Endodermal cell (in vitro differentiated cells): Measurements from ENCODE around the gene ELMO1. TPM values are rescaled to one million over a fixed set of nuclear protein-coding genes. Genes with fewer than 3 reads are reported as not detected.

Source experiments
- DNase-seq: peaks from one replicate; pipeline ENCODE4 v3.0.0-alpha.2; 2017
- H3K27ac ChIP-seq: 2 replicates; pipeline ENCODE4 v1.5.1; 2013; ENCODE audit warnings: mild to moderate bottlenecking, low read depth, low read length, moderate library complexity
- H3K27me3 ChIP-seq: 2 replicates; pipeline ENCODE4 v1.6.1; 2013; ENCODE audit warnings: mild to moderate bottlenecking, low read length, moderate library complexity; ENCODE audit not compliant: insufficient read depth, control insufficient read depth, poor library complexity, severe bottlenecking
- H3K36me3 ChIP-seq: 2 replicates; pipeline ENCODE4 v1.7.0; 2013; ENCODE audit warnings: mild to moderate bottlenecking, low read length, moderate library complexity; ENCODE audit not compliant: control insufficient read depth, insufficient read depth
- H3K4me1 ChIP-seq: one replicate; pipeline ENCODE4 v1.7.0; 2013; ENCODE audit warnings: low read length; ENCODE audit not compliant: control insufficient read depth, insufficient read depth
- H3K4me3 ChIP-seq: 2 replicates; pipeline ENCODE4 v1.5.1; 2013; ENCODE audit warnings: mild to moderate bottlenecking, low read length, moderate library complexity
- H3K9ac ChIP-seq: 2 replicates; pipeline ENCODE4 v1.6.1; 2013; ENCODE audit warnings: mild to moderate bottlenecking, low read length, moderate library complexity; ENCODE audit not compliant: poor library complexity, severe bottlenecking; ENCODE audit errors: extremely low read depth
- H3K9me3 ChIP-seq: 2 replicates; pipeline ENCODE4 v1.6.1; 2013; ENCODE audit warnings: mild to moderate bottlenecking, low read length, moderate library complexity; ENCODE audit not compliant: control insufficient read depth
- H3K27ac Mint-ChIP-seq: 2 replicates; pipeline ENCODE4 v1.8.0; 2020; ENCODE audit warnings: mixed read lengths
- H3K27me3 Mint-ChIP-seq: 2 replicates; pipeline ENCODE4 v1.8.0; 2021; ENCODE audit warnings: mild to moderate bottlenecking, mixed read lengths; ENCODE audit not compliant: insufficient read depth
- H3K36me3 Mint-ChIP-seq: 2 replicates; pipeline ENCODE4 v1.8.0; 2020; ENCODE audit warnings: low read depth, mixed read lengths
- H3K4me1 Mint-ChIP-seq: 2 replicates; pipeline ENCODE4 v1.8.0; 2020; ENCODE audit warnings: mixed read lengths
- H3K4me3 Mint-ChIP-seq: 2 replicates; pipeline ENCODE4 v1.8.0; 2020; ENCODE audit warnings: mild to moderate bottlenecking, moderate library complexity, mixed read lengths
- H3K9me3 Mint-ChIP-seq: 2 replicates; pipeline ENCODE4 v1.8.0; 2020; ENCODE audit warnings: mild to moderate bottlenecking, mixed read lengths
- WGBS, 2 experiments: methylation state at CpG; one replicate each; pipeline versions ENCODE4 v1.1.5 to v1.1.7; 2013; ENCODE audit warnings: missing lambda C conversion rate in 2 of 2, mixed read lengths in 1 of 2; ENCODE audit not compliant: insufficient coverage in 1 of 2, insufficient read length in 1 of 2; 5-methylcytosine and 5-hydroxymethylcytosine counted together
- total RNA-seq, 2 donors: library from RNA; stranded (reverse); fragmentation: NEBNext Ultra II Directional in 1 of 2; extraction: Animal tissue kit (Norgen Biotek cat#: 25700) in 1 of 2; gene quantifications; 2 replicates in 1 of 2; 3 replicates in 1 of 2; pipeline ENCODE4 v1.2.1, GENCODE V29; 2021
- TF ChIP-seq, protein P1 (sequence below): fragments of 200-600 bp; sonication (generic); conservative IDR thresholded peaks from 2 replicates; pipeline ENCODE4 v1.5.0; 2021; ENCODE audit warnings: antibody characterized with exemption, mild to moderate bottlenecking

The ELMO1 gene
- total RNA-seq, 2 donors from 2014 or later = 120 to 131 TPM

DNA sequence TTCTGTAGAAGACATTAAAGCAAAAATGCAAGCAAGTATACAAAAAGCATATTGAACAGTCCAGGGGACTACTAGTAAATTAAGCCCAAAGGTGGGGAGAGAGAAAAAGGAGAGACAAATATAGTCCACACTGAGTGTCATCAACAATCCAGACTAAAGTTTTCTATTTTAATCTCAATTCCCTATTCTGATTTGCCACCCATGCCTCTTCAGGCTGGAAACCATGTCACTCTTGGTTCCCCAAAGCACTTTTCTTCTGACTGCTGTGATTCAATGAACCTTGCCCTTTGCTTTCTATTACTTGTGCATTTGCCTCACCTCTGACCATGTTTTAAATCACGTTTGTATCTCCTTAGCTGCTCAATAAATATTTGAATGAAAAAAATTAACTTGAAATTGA is 629.0 kb downstream of the ELMO1 start:
- Mint-ChIP-seq H3K36me3 (no peaks in the 10 kb centered on the region), H3K27me3 (peaks cover 2% of the 10 kb centered on the region), H3K27ac (no peak overlapping the region), H3K9me3 (no peaks in the 10 kb centered on the region), H3K4me3 (no peak overlapping the region), H3K4me1 (no peaks in the 10 kb centered on the region)
- Histone ChIP-seq H3K4me1 (no peaks in the 10 kb centered on the region), H3K27ac (no peak overlapping the region), H3K27me3 (no peaks in the 10 kb centered on the region), H3K36me3 (no peaks in the 10 kb centered on the region), H3K4me3 (no peak overlapping the region), H3K9me3 (no peaks in the 10 kb centered on the region), H3K9ac (no peak overlapping the region)
- 75% methylated on average over 1 of the region's 1 CpG; no CpG with 5 or more reads in 1 of the 2 experiments for WGBS, 2 experiments
- DNase-seq = no peak
- TF ChIP-seq, protein P1, sequence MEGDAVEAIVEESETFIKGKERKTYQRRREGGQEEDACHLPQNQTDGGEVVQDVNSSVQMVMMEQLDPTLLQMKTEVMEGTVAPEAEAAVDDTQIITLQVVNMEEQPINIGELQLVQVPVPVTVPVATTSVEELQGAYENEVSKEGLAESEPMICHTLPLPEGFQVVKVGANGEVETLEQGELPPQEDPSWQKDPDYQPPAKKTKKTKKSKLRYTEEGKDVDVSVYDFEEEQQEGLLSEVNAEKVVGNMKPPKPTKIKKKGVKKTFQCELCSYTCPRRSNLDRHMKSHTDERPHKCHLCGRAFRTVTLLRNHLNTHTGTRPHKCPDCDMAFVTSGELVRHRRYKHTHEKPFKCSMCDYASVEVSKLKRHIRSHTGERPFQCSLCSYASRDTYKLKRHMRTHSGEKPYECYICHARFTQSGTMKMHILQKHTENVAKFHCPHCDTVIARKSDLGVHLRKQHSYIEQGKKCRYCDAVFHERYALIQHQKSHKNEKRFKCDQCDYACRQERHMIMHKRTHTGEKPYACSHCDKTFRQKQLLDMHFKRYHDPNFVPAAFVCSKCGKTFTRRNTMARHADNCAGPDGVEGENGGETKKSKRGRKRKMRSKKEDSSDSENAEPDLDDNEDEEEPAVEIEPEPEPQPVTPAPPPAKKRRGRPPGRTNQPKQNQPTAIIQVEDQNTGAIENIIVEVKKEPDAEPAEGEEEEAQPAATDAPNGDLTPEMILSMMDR = no peak

DNA sequence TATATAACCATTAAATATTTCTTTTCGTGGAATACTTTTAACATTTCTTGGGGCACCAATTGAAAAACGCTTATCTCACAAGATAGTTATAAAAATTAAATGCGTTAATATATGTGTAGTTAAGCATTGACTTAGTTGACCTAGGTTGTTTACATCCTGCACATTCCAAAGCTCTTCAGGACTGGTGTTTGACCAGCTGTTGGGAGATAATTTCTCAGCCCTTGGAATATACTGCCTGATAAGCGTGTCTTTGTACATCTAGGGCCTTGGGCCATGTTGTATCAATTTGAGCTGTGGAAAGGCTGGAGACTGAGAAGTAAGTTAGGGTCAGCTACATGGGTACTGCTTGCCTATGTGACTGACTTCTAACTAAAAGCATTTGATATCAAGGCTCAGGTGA is 634.4 kb downstream of the ELMO1 start:
- TF ChIP-seq, protein P1 = no peak
- H3K36me3 ChIP-seq = no peaks in the 10 kb centered on the region
- H3K4me1 ChIP-seq = no peaks in the 10 kb centered on the region
- Mint-ChIP-seq H3K27me3 (peaks cover under 1% of the 10 kb centered on the region), H3K4me3 (no peak overlapping the region), H3K4me1 (no peaks in the 10 kb centered on the region), H3K36me3 (no peaks in the 10 kb centered on the region), H3K27ac (no peak overlapping the region), H3K9me3 (no peaks in the 10 kb centered on the region)
- H3K4me3 ChIP-seq = no peak overlapping the region
- H3K9me3 ChIP-seq = no peaks in the 10 kb centered on the region
- 88% methylated on average over 1 to 4 of the region's 4 CpGs for WGBS, 2 experiments
- no peak for DNase-seq
- H3K27ac ChIP-seq = no peak overlapping the region
- H3K9ac ChIP-seq = no peak overlapping the region
- no peaks in the 10 kb centered on the region for H3K27me3 ChIP-seq

DNA sequence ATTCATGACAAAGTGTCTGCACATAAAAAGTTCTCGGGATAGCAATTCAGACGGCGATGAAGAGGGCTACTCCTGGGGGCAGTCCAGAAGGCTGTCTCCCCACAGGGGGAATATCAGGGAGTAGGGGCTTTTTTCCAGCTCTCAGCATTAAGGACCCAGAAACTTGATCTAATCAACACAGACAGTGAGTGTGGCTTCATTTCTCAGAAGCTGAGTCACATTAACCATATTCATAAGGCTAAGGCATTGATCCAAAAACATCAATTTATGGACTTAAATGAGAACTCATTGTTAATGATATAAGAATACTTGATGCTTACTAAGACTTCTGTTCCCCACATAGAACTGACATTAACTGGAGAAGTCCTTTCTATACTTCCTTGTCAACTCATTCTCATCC is 636.9 kb downstream of the ELMO1 start:
- Mint-ChIP-seq H3K9me3 (no peaks in the 10 kb centered on the region), H3K4me1 (peaks cover 8% of the 10 kb centered on the region), H3K27ac (no peak overlapping the region), H3K27me3 (no peaks in the 10 kb centered on the region), H3K36me3 (no peaks in the 10 kb centered on the region), H3K4me3 (no peak overlapping the region)
- DNase-seq = no peak
- no peaks in the 10 kb centered on the region for H3K36me3 ChIP-seq
- H3K9me3 ChIP-seq = no peaks in the 10 kb centered on the region
- H3K27ac ChIP-seq = no peak overlapping the region
- 71 to 82% methylated on average over 3 of the region's 3 CpGs for WGBS, 2 experiments
- no peak overlapping the region for H3K9ac ChIP-seq
- H3K27me3 ChIP-seq = no peaks in the 10 kb centered on the region
- H3K4me1 ChIP-seq = no peaks in the 10 kb centered on the region
- TF ChIP-seq, protein P1 = no peak
- H3K4me3 ChIP-seq = no peak overlapping the region
